ENCODE measurements around the gene EPN2. TPM values are rescaled to one million over a fixed set of nuclear protein-coding genes. Genes with fewer than 3 reads are reported as not detected.

The EPN2 gene
- total RNA-seq, 1 experiment from 2014 or later, result 57.8 TPM

DNA sequence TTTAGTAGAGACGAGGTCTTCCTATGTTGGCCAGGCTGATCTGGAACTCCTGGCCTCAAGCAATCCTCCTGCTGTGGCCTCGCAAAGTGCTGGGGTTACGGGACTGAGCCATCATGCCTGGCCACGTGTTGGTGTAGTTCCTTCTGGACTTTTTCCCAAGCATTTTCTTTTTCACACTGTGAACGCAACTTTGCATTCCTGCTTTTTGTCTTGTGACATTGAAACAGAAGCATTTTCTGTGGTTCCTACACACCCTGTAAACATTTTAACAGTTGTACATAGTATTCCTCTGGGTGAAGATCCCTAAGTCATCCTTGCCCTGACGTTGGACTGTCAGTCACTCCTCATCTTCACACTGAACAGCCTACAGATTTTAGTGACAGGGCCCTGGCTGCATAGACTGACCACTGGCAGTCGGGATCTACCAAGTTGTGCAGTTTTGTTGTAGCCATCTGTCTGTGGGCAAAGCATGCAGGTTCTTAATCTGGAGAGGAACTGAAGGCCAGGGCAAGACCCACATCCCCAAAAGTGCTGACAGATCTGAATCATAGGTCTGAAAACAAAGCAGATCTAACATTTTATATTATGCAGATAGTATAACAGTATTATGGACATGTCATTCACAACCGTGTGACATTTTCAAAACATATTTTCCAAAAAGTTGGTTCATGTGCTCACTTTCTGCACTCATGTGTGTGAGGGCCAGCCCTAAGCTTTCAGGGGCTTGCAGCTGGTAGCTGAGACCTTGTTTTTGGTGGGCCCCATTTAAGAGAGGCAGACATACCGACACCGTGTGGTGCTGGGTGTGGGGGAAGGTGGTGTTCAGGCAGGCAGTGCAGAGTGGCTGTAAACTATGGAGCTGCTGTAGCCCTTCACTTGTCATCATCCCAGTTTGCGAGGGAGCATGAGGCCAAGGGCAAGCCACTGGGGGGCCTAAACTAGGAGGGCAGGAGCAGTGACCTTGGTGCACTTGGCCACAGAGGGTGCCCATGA lies 59.9 kb downstream of the EPN2 start:
- Histone ChIP-seq H2BK15ac (ENCODE audit: low read depth, low read length) (no peak overlapping the region), H3K23me2 (ENCODE audit: insufficient read length, low read depth, low read length, poor library complexity, severe bottlenecking) (no peaks in the 10 kb centered on the region), H4K20me1 (ENCODE audit: control insufficient read depth, insufficient read depth, insufficient read length) (no peaks in the 10 kb centered on the region), H2AFZ (ENCODE audit: low read length) (no peak overlapping the region), H4K91ac (ENCODE audit: insufficient read length, low read depth, low read length) (no peak overlapping the region), H2BK20ac (ENCODE audit: low read depth, low read length, poor library complexity, severe bottlenecking) (no peak overlapping the region), H3K27ac (ENCODE audit: insufficient read length, low read depth, low read length) (no peak overlapping the region), H3K14ac (ENCODE audit: insufficient read depth, low read length) (no peak overlapping the region), H2BK5ac (ENCODE audit: insufficient read length, low read length) (no peak overlapping the region), H3K23ac (ENCODE audit: insufficient read length, low read depth, low read length) (no peak overlapping the region), H3K4me2 (ENCODE audit: insufficient read depth, insufficient read length, low read length) (no peak overlapping the region), H3K79me1 (ENCODE audit: insufficient read depth, low read depth, low read length, poor library complexity, severe bottlenecking) (no peaks in the 10 kb centered on the region), H3K9ac (ENCODE audit: extremely low read depth, insufficient read length, low read length) (no peak overlapping the region), H3K79me2 (ENCODE audit: insufficient read depth, low read length) (no peaks in the 10 kb centered on the region), H4K8ac (replicated peaks; ENCODE audit: insufficient read length, low read depth, low read length) (no peak overlapping the region), H2BK12ac (ENCODE audit: insufficient read length, low read depth, low read length) (no peak overlapping the region), H3K56ac (ENCODE audit: insufficient read length, low read depth, low read length) (no peak overlapping the region), H3K9me3 (ENCODE audit: control insufficient read depth, low read depth, low read length) (no peaks in the 10 kb centered on the region), H3K18ac (ENCODE audit: insufficient read length, low read depth, low read length) (no peak overlapping the region), H3K27me3 (ENCODE audit: insufficient read depth, low read length) (no peaks in the 10 kb centered on the region), H3K4ac (ENCODE audit: low read depth, low read length) (no peak overlapping the region), H2AK5ac (ENCODE audit: insufficient read length, low read length) (no peak overlapping the region), H3T11ph (ENCODE audit: low read length) (no peak overlapping the region), H4K5ac (ENCODE audit: insufficient read length, low read depth, low read length) (no peak overlapping the region), H2BK120ac (ENCODE audit: low read depth, low read length, poor library complexity, severe bottlenecking) (no peak overlapping the region), H3K4me1 (ENCODE audit: insufficient read depth, low read length) (no peaks in the 10 kb centered on the region)
- TF ChIP-seq, protein P1, sequence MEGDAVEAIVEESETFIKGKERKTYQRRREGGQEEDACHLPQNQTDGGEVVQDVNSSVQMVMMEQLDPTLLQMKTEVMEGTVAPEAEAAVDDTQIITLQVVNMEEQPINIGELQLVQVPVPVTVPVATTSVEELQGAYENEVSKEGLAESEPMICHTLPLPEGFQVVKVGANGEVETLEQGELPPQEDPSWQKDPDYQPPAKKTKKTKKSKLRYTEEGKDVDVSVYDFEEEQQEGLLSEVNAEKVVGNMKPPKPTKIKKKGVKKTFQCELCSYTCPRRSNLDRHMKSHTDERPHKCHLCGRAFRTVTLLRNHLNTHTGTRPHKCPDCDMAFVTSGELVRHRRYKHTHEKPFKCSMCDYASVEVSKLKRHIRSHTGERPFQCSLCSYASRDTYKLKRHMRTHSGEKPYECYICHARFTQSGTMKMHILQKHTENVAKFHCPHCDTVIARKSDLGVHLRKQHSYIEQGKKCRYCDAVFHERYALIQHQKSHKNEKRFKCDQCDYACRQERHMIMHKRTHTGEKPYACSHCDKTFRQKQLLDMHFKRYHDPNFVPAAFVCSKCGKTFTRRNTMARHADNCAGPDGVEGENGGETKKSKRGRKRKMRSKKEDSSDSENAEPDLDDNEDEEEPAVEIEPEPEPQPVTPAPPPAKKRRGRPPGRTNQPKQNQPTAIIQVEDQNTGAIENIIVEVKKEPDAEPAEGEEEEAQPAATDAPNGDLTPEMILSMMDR (conservative IDR thresholded peaks at IDR 0.05), result no peak
- Mint-ChIP-seq H3K36me3 (ENCODE audit: insufficient read depth in 1 of 3, low read depth in 3 of 3) (no peaks in the 10 kb centered on the region), H3K4me1 (peaks cover 10 to 14% of the 10 kb centered on the region in 2 experiments), H3K27me3 (ENCODE audit: low read depth) (no peaks in the 10 kb centered on the region), H3K9me3 (no peaks in the 10 kb centered on the region), H3K4me3 (no peak overlapping the region), H3K27ac (peak overlapping the region in 1 of 3 experiments; percentile 55; a peak in 1 of 7 replicates)
- DNase-seq, result no peak
- WGBS (ENCODE audit: extremely low coverage, insufficient read length, low lambda C conversion rate), result no CpG with 5 or more reads among the region's 11 CpGs

Data from H9 (cell line).